ENCODE results near the gene THRA. TPM values are rescaled to one million over a fixed set of nuclear protein-coding genes. Genes with fewer than 3 reads are reported as not detected.
A peak's percentile ranks its signal among the peaks of the same experiment; 100 is the strongest.

THRA gene
- total RNA-seq, 4 donors from 2014 or later = 19.7 to 124 (median 63.1) TPM

- DNase-seq = no peak
- no peaks in the 10 kb centered on the region for H3K27me3 ChIP-seq
- intact Hi-C loops (cut with DNase I; ENCODE audit: low total_unique reads) = no loop called here
- no peaks in the 10 kb centered on the region for H3K36me3 ChIP-seq
- H3K9me3 ChIP-seq = no peaks in the 10 kb centered on the region
- TF ChIP-seq POLR2A (IDR thresholded peaks at IDR 0.05) = no peak
- no peak for TF ChIP-seq CTCF (IDR thresholded peaks at IDR 0.05)
- peaks cover 0 to 34% of the 10 kb centered on the region in 2 donors for H3K4me1 ChIP-seq
- no peak overlapping the region for H3K4me3 ChIP-seq
- H3K27ac ChIP-seq = no peak overlapping the region
These were observed 37.9 kb upstream of the THRA start for GRCh38 chr17:40024901-40025300.

GRCh38 chr17:40025559-40025958 is 37.2 kb upstream of the THRA start:
- Histone ChIP-seq H3K9me3 (no peaks in the 10 kb centered on the region), H3K27me3 (no peaks in the 10 kb centered on the region), H3K4me1 (peaks cover 0 to 33% of the 10 kb centered on the region in 2 donors), H3K4me3 (no peak overlapping the region), H3K36me3 (no peaks in the 10 kb centered on the region), H3K27ac (peak overlapping the region in 1 of 2 donors; percentile 12)
- intact Hi-C loops (cut with DNase I; ENCODE audit: low total_unique reads) = no loop called here
- DNase-seq = no peak
- TF ChIP-seq POLR2A (IDR thresholded peaks at IDR 0.05) = no peak
- TF ChIP-seq CTCF (IDR thresholded peaks at IDR 0.05) = no peak

DNA sequence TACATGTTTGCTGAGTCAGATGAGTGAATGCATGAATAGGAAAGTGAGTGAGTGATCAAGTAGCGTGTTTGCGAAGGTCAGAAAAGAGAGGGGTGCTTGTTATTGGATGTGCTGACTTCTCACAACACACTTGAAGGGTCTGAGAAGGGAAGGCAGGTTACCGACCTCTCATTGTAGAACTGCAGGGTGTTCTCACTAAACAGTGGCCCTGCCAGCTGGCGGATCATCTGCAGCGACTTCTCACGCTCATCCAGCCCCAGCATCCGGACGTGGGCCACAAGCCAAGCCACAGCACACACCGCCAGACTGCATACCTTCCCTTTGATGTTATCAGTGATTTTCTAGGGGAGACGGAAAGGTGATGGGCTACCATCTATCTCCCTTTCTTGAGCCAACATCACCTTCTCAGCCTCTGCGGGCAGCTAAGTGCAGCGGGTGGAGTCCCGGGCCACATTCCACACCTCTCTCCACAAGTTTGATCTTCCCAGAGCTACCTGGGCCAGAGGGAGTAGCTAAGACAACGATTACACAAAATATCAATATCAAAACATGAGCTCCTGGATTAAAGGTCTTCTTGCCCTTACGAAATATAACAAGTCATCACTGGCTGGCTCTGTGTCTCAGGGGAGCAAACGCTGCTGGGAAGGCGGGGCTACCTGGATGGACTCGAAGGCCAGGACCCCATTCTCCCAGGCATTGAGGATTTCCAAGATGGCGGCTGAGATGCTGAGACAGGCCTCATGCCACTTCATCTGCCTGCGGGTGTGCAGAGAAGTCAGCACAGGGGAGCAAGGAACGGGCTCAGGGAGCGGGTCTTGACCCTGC is 36.6 kb upstream of the THRA start:
- no peak for TF ChIP-seq POLR2A (IDR thresholded peaks at IDR 0.05)
- TF ChIP-seq CTCF (IDR thresholded peaks at IDR 0.05) = no peak
- H3K27me3 ChIP-seq = no peaks in the 10 kb centered on the region
- no peaks in the 10 kb centered on the region for H3K9me3 ChIP-seq
- no peak overlapping the region for H3K4me3 ChIP-seq
- H3K36me3 ChIP-seq = no peaks in the 10 kb centered on the region
- DNase-seq = no peak
- H3K27ac ChIP-seq = peak overlapping the region; percentile 55 to 65
- intact Hi-C loops (cut with DNase I; ENCODE audit: low total_unique reads) = no loop called here
- H3K4me1 ChIP-seq = peaks cover 0 to 27% of the 10 kb centered on the region in 2 donors

DNA sequence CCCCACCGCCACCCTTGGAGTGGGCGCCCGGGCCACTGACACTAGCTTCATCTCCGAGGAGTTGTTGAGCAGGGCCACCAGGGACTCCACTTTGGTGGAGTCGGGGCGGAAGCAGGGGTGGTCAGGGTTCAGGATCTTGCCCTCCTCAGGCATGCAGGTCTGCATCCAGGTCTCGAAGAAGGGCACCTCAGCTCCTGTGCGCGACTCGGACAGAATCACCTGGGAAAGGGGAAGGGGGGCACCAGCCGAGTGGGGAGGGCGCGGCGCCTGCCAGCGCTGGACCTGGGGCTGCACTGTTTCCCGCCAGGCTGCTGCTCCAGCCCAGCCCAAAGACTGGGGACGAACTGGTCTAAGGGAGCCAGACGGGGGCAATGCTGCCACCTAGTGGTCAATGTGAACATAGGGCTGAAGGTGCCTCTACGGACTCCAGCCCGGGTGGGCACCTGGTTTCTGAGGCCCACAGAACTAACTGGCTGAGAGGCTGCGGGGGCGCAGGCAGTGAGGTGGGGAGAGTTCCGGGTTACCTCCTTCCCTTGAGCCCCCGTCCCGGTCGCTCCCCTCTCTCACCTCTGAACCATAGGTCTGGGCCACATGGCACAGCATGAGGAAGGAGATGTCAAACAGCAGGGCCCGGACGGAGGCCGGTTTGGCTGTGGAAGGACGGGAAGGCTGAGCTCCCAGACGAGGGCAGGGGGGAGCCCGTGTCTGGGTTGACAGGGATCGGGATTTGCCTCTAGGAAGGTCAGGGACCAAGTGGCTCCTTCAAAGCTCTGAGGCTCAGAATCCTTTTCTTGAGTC is 35.8 kb upstream of the THRA start:
- intact Hi-C loops (cut with DNase I; ENCODE audit: low total_unique reads) = no loop called here
- H3K4me1 ChIP-seq = peaks cover 0 to 19% of the 10 kb centered on the region in 2 donors
- peak; percentile 87 to 90 for DNase-seq
- H3K9me3 ChIP-seq = no peaks in the 10 kb centered on the region
- peak overlapping the region; percentile 55 to 65 for H3K27ac ChIP-seq
- TF ChIP-seq CTCF (IDR thresholded peaks at IDR 0.05) (peak; percentile 89 to 92 (median 92)), POLR2A (IDR thresholded peaks at IDR 0.05) (no peak)
- H3K4me3 ChIP-seq = no peak overlapping the region
- no peaks in the 10 kb centered on the region for H3K36me3 ChIP-seq
- H3K27me3 ChIP-seq = no peaks in the 10 kb centered on the region

- no peak for TF ChIP-seq POLR2A (IDR thresholded peaks at IDR 0.05)
- TF ChIP-seq CTCF (IDR thresholded peaks at IDR 0.05) = no peak
- Histone ChIP-seq H3K4me3 (no peak overlapping the region), H3K27ac (peak overlapping the region; percentile 55 to 65), H3K36me3 (no peaks in the 10 kb centered on the region), H3K4me1 (peaks cover 0 to 13% of the 10 kb centered on the region in 2 donors), H3K9me3 (no peaks in the 10 kb centered on the region), H3K27me3 (no peaks in the 10 kb centered on the region)
- DNase-seq = no peak
- intact Hi-C loops (cut with DNase I; ENCODE audit: low total_unique reads) = no loop called here
These were observed 35.2 kb upstream of the THRA start for GRCh38 chr17:40027614-40028012.
